Stimulated activated CD4-positive, alpha-beta T cell treated with anti-CD3 and anti-CD28 coated beads, Interleukin-15, amount 100 ng/mL, for 24 hours (primary cell): ENCODE measurements around the gene OR1L4.

Experiments used
- DNase-seq: peaks from one replicate; pipeline ENCODE4 v3.0.0-alpha.2; 2020

OR1L4 gene

GRCh38 chr9:122723690-122724089, at the start of gene OR1L4:
Gene OR1L4 (plus strand): TSS chr9:122723990. CDS start chr9:122723990, 0 bp downstream.
- DNase-seq: no peak

GRCh38 chr9:122684851-122685250, 38.9 kb upstream of the OR1L4 start:
- no peak for DNase-seq

DNA sequence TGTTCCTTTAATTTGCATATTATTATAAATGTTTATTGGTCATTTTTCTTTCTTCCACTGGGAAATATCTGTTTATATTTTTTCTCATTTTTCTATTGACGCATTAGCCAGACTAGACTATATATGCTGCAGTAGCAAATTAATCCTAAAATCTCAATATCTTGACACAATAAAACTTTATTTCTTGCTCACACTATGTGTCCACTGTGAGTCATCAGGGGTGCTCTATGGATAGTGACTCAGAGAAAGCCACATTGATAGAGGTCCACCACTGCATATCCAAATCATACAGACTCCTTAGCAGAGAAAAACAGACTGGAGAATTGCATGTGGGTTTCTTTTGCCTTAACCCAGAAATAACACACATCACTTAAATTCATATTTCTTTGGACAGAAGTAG, 28.1 kb upstream of the OR1L4 start:
- DNase-seq: no peak

- no peak for DNase-seq
Observed at GRCh38 chr9:122718038-122718437, 5.8 kb upstream of the OR1L4 start.

DNA sequence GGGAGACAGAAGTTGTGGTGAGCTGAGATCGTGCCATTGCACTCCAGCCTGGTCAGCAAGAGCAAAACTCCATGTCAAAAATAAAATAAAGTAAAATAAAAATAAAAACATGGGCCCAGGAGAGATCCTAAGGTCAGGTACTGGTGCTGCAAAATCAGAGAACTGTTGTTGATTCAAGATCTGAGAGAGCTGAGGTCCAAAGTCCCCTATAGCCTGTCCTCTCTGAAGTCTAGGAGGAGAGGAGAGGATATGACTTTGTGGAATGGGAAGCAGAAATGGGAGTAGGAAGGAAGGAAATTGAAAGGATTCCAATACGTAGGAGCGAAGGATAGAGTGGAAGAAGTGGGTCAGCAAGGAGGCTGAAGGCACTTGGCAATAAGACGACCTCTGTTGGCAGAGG, 4.6 kb upstream of the OR1L4 start:
- DNase-seq: no peak

DNA sequence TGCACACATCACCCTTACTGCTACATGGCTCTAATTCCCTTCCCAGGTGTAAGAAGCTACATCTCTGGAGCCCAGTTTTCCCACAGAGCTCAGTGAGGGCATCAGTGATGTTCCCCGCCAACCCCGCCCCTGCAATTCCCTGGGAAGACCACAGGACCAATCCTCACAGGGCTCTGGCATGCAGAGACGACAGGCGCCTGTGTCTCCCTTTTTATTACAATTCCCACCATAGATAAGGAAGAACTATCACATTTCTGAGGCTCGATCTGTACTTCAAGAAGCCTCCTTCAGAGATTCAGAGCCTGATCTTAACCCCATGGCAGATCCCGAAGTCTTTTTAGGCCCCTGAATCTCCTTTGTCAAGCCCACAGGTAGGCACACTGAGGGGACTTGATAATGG, 18.2 kb downstream of the OR1L4 start, which contains the start of gene OR1L6:
Gene OR1L6, plus strand, starts transcription at position 301 of the 400 bp plus-strand sequence. CDS start 7,545 bp downstream, outside the sequence.
- no peak for DNase-seq

DNA sequence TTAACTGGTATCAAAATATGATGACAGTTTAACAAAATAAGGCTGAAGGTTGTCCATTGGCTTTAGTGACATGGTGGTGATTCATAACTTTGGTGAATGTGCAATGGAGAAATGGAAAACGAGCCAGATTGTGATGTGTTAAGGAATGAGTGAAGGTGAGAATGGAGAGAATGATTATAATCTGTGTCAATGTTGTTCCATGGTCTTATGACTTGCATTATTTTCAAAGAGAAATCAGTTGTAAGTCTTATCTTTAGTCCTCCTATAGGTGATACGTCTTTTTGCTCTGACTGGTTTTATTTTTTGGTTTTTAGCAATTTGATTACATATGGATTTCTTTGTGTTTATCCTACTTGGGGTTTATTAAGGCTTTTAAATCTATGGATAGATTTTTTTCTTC, 31.0 kb downstream of the OR1L4 start:
- DNase-seq: no peak

DNA sequence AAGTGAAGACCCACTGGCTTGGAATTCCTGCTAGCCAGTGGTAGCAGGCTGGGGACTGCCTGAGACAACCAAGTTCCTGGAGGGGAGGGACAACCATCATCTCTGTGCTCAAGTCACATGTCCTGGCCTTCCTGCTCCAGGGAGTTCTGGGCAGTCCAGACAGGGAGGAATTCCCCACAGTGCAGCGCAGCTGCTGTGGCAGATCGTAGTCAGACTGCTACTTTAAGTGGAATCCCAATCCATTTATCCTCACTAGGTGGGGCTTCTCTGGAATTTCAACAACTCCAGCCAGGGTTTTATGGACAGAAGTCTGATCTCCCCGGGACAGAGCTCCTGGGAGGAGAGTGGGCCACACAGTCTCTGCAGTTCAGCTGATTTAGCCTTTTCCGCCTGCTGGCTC, 44.0 kb downstream of the OR1L4 start:
- no peak for DNase-seq
